Endothelial cell of umbilical vein (primary cell): Measurements from ENCODE around the gene GGA1.

Experiments used
- CTCF ChIP-seq, 2 donors: IDR thresholded peaks; 1 replicate in 1 of 2; 2 replicates in 1 of 2; pipeline ENCODE4 v1.5.1; 2011; ENCODE audit warnings: low read length in 2 of 2, mild to moderate bottlenecking in 2 of 2, moderate library complexity in 2 of 2, control low read depth in 1 of 2, inconsistent platforms in 1 of 2, low read depth in 1 of 2; ENCODE audit not compliant: insufficient read depth in 1 of 2; ENCODE audit errors: extremely low read depth in 1 of 2
- EZH2 ChIP-seq: IDR thresholded peaks from 2 replicates; pipeline ENCODE4 v1.6.1; 2012; ENCODE audit warnings: borderline replicate concordance, low read depth, mild to moderate bottlenecking, moderate library complexity, low read length, inconsistent platforms; ENCODE audit not compliant: severe bottlenecking
- FOS ChIP-seq: IDR thresholded peaks from 2 replicates; pipeline ENCODE4 v1.6.1; 2011; ENCODE audit warnings: mild to moderate bottlenecking, low read length, moderate library complexity, borderline replicate concordance; ENCODE audit not compliant: insufficient read depth
- GATA2 ChIP-seq: IDR thresholded peaks from 2 replicates; pipeline ENCODE4 v1.7.0; 2011; ENCODE audit warnings: low read depth, mild to moderate bottlenecking, moderate library complexity, mixed read lengths, low read length; ENCODE audit not compliant: insufficient read length, insufficient read depth
- JUN ChIP-seq: IDR thresholded peaks from 2 replicates; pipeline ENCODE4 v1.6.1; 2011; ENCODE audit warnings: borderline replicate concordance, low read depth; ENCODE audit not compliant: insufficient read length, insufficient read depth
- MAX ChIP-seq: IDR thresholded peaks from 2 replicates; pipeline ENCODE4 v1.6.1; 2011; ENCODE audit not compliant: insufficient read depth, insufficient read length
- POLR2A ChIP-seq: IDR thresholded peaks from 2 replicates; pipeline ENCODE4 v1.6.1; 2012; ENCODE audit warnings: low read depth, mild to moderate bottlenecking, control low read depth, low read length
- POLR2AphosphoS5 ChIP-seq: IDR thresholded peaks from 2 replicates; pipeline ENCODE4 v1.6.1; 2012; ENCODE audit warnings: low read depth, mild to moderate bottlenecking, control low read depth, low read length, moderate library complexity; ENCODE audit not compliant: insufficient read depth

- no peak for TF ChIP-seq EZH2
- TF ChIP-seq POLR2A, result no peak
- no peak for TF ChIP-seq CTCF (IDR thresholded peaks at IDR 0.05; ENCODE audit: extremely low read depth in 1 of 2, insufficient read depth in 1 of 2, low read depth in 1 of 2, low read length in 2 of 2)
- TF ChIP-seq POLR2AphosphoS5, result no peak
- no peak for TF ChIP-seq JUN
- no peak for TF ChIP-seq MAX
- no peak for TF ChIP-seq GATA2
- TF ChIP-seq FOS, result no peak
Observed at GRCh38 chr22:37610480-37611129, 2.0 kb downstream of the GGA1 start.
